MM.1S (cell line): ENCODE measurements around the gene CCS.

ENCODE experiments used
- EZH2phosphoT487 ChIP-seq: fragments of 300-600 bp; sonication (generic); IDR thresholded peaks from 2 replicates; pipeline ENCODE4 v1.6.1; 2018; ENCODE audit warnings: antibody characterized with exemption, low read length
- TF ChIP-seq, protein P1 (sequence below): fragments of 300-600 bp; sonication (generic); IDR thresholded peaks from 2 replicates; pipeline ENCODE4 v1.5.1; 2016; ENCODE audit warnings: antibody characterized with exemption, low read length, mixed read lengths

DNA sequence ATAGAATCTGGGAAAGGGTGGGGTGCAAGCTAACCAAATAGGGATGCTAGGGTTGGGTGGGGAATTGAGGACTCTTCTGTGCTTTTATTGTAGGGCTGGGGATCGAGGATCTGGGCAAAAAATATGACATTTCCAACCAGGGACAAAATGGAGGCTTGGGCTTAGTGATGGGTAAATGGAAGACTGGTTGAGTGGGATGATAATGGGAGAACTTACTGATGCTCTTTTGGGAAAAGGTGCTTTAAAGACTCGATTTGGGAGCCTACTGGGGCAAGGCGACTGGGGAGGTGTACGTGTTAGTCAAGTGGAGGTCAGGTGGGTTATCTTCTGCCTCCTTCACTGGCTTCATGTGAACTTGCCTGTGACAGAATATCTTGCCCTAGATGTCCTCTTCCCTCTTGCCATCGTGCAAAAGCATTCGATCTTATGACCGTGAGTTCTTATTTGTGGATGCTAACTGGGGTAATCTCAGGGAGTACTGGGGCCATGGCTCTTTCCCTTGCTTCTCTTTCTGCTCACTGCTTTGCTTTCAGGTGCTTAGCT is 35.1 kb downstream of the CCS start:
- TF ChIP-seq EZH2phosphoT487, result no peak
- TF ChIP-seq, protein P1, sequence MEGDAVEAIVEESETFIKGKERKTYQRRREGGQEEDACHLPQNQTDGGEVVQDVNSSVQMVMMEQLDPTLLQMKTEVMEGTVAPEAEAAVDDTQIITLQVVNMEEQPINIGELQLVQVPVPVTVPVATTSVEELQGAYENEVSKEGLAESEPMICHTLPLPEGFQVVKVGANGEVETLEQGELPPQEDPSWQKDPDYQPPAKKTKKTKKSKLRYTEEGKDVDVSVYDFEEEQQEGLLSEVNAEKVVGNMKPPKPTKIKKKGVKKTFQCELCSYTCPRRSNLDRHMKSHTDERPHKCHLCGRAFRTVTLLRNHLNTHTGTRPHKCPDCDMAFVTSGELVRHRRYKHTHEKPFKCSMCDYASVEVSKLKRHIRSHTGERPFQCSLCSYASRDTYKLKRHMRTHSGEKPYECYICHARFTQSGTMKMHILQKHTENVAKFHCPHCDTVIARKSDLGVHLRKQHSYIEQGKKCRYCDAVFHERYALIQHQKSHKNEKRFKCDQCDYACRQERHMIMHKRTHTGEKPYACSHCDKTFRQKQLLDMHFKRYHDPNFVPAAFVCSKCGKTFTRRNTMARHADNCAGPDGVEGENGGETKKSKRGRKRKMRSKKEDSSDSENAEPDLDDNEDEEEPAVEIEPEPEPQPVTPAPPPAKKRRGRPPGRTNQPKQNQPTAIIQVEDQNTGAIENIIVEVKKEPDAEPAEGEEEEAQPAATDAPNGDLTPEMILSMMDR, result no peak
